ENCODE results near the gene GPRIN3.

- no peak for TF ChIP-seq CTCF (IDR thresholded peaks at IDR 0.05)
- TF ChIP-seq POLR2A (IDR thresholded peaks at IDR 0.05) = no peak
- no peak for TF ChIP-seq POLR2AphosphoS5 (IDR thresholded peaks at IDR 0.05)
Observed at GRCh38 chr4:89270792-89271191, 36.8 kb downstream of the GPRIN3 start.
